ENCODE data around the gene MYH14.

Gene MYH14

DNA sequence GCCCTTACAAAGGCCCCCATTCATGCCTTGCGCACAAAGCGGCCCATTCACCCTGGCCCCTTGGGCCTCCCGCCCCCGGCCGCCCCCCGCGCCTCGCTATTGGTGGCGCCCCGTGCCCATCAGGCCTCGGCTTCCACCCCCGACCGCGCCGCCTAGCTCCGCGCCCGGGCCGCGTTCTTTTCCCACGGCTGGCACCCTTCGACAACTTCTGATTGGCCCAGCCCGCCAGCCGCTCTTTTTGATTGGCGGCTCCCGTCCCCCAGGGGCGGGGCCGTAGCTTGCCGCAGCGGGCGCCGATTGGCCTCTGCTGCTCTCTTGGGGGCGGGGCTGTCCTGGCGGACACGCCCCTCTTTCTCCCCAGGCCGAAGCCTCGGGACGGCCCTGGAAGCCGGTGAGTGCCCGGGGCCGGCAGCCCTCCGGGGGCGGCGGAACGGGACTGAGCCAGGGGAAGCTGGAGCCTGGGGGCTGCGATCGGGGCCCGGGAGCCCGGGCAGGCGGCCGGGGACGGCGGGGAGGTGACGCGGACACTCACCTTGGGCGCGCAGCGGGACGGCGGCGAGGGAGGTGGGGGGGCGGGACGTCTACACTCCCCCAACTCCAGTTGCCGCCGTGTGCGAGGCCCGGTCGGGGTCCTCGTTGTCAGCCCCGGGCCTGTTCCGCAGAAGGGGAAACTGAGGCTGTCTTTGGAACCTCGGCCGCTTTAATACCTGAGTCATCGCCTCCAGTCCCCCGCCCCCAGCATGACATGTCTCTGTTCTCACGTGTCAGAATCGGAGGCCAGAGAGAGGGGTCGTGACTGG, at the start of gene MYH14:
Gene MYH14, plus strand, starts transcription at position 342 of the 800 bp plus-strand sequence. CDS start 6,744 bp downstream, outside the sequence.
- peak; percentile 43 to 52 for DNase-seq

GRCh38 chr19:50154529-50154928, 48.9 kb upstream of the MYH14 start:
- DNase-seq = no peak

- no peak for DNase-seq
These were observed 47.8 kb upstream of the MYH14 start for GRCh38 chr19:50155520-50156109.

DNA sequence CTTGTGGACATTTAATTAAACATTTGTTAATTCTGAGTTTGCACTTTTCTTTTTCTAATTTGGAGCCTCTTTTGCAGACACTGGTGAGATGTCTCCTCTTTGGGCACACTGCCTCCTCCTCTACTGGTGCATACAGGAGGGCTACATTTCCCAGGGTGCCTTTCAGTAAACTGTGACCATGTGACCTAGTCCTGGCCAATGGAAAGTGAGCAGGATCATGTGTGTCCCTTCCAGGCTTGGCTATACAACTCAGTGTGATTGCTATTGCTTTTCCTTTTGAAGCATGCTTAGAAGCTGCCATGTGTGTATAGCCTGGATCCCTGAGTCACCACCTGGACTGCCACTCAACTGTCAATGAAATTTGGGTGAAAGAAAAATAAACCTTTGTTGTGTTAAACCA, 44.8 kb upstream of the MYH14 start:
- no peak for DNase-seq

DNA sequence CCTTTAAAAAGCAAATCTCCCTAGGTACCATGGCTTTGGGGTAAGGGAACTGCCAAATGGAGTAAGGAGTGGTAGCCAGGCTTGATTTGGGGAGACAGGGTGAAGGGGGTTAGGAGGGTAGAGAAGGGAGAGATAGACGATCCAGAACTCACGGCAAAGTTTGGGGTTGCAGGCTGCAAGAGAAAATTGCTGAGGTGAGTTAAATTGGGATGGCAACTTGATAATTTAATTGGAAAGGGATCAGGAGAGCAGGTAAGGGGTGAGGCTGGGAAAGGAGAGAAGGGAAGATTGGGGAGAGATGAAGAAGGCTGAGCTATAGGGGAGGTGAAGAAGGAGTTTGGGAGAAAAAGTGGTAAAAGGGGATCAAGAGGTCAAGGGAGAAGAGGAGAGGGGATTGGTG, 44.3 kb upstream of the MYH14 start:
- no peak for DNase-seq

- peak in 1 of 2 experiments; percentile 26 for DNase-seq
These were observed 40.4 kb upstream of the MYH14 start, which contains the start of gene IZUMO2 for GRCh38 chr19:50162988-50163387. IZUMO2 (minus strand) TSS chr19:50163281; CDS start chr19:50163194, 87 bp downstream.

- DNase-seq = no peak
These were observed 36.1 kb upstream of the MYH14 start for GRCh38 chr19:50167314-50167721.

- DNase-seq = no peak
These were observed 31.7 kb upstream of the MYH14 start for GRCh38 chr19:50171752-50172151.

DNA sequence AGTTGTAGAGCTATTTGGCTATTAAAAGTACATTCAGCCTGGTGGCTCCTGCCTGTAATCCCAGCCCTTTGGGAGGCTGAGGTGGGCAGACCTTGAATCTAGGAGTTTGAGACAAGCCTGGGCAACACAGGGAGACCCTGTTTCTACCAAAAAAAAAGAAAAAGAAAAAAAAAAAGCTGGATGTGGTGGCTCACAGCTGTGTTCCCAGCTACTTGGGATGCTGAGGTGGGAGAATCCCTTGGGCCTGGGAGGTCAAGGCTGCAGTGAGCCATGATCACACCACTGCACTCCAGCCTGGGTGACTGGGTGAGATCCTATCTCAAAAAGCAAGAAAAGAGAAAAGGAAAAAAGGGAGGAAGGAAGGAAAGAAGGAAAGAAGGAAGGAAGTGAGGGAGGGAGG, 30.7 kb upstream of the MYH14 start:
- DNase-seq = no peak

- no peak for DNase-seq
These were observed 30.3 kb upstream of the MYH14 start for GRCh38 chr19:50173127-50173526.

GRCh38 chr19:50174100-50174793, 29.2 kb upstream of the MYH14 start:
- DNase-seq = no peak

DNA sequence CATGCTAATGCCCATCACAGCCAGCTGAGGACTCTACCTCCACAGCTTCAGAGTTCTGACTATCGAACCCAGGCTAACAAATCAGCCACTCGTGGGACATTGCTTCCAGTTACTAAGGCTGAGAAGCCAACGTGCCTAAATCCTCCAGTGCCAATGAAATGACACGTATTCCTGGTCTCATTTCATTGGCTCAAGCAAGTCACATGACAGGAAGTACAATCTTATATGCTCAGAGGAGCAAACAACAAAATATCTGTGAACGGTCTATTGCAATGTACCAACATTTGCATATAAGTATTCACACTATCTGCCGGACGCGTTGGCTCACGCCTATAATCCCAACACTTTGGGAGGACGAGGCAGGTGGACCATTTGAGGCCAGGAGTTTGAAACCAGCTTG, 27.5 kb upstream of the MYH14 start:
- DNase-seq = no peak

DNA sequence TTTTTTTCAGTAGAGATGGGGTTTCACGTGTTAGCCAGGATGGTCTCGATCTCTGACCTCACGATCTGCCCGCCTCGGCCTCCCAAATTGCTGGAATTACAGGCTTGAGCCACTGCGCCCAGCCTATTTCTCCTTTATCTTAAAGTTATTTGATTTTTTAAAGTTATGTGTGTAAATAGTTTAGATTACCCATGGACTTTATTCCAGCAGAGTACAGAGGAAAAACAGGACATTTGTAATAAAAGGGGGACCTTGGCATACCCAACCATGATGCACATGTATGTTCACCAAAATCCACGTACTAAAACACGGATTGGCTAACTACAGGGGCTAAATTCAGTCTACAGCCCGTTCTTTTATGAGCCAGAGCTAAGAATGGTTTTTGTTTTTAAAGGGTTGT, 26.6 kb upstream of the MYH14 start:
- no peak for DNase-seq

- no peak for DNase-seq
These were observed 25.1 kb upstream of the MYH14 start for GRCh38 chr19:50178320-50178719.

- no peak for DNase-seq
These were observed 24.4 kb upstream of the MYH14 start for GRCh38 chr19:50178859-50179537.

DNA sequence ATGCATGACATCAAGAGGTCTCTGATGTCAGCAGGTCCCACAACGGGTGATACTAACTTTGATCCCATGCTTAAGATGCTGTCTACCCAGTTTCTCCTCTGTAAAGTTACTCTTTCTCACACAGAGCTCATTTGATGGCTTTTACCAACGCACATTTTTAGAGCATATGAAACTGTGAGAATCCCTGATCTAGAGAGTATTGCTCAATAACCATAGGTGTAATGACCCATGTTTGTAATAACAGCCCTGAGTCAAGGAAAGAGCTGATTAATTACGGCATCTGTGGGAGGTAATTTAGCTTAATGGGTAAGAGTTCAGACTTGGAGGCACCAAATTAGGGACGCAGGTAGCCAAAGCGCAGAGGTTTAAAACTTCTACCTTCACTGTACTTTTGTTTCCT, 22.3 kb upstream of the MYH14 start:
- DNase-seq = no peak

- no peak for DNase-seq
These were observed 19.2 kb upstream of the MYH14 start for GRCh38 chr19:50184196-50184595.

DNA sequence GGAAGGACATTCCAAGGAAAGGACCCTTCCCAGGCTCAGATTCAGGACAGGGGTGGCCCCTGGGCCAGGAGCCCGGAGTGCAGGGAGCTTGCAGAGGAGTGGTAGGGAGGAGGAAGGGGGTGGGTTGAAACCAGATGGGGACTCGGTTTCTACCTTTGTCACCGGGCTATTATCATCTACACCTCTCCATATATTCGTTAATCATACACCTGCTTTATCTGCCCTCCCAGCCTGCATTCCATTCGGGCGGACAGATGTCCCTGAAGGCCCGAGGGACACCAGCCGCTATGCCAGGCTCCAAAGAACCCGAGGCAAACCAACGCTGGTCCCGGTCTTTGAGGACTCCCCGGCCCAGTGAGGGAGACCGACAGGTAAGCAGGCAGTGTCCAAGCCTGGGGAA, 15.5 kb upstream of the MYH14 start:
- DNase-seq = no peak

- DNase-seq = no peak
These were observed 14.1 kb upstream of the MYH14 start for GRCh38 chr19:50189331-50189730.

- no peak for DNase-seq
These were observed 13.0 kb upstream of the MYH14 start for GRCh38 chr19:50190439-50190891.

DNA sequence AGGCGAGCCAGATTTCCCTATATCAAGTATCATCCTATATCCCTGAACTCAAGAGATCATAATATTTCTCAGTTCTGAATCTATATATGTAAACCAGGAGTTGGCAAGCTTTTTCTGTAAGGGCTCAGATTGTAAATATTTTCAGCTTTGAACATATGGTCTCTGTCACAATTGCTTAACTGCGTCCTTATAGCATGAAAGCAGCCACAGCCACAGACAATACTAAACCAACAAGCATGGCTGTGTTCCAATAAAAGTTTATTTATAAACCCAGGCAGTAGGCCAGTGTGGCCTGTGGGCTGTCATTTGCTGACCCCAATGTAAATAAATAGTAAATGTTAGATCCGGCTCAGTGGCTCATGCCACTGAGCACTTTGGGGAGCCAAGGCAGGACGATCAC, 12.2 kb upstream of the MYH14 start:
- DNase-seq = no peak

GRCh38 chr19:50192463-50193211, 10.8 kb upstream of the MYH14 start:
- DNase-seq = no peak
